Ishikawa (cell line): ENCODE data around the gene RALGAPA2.

ENCODE experiments used
- CEBPB ChIP-seq: IDR thresholded peaks from 2 replicates; pipeline ENCODE4 v1.6.1; 2012
- CREB1 ChIP-seq: IDR thresholded peaks from 2 replicates; pipeline ENCODE4 v1.6.1; 2012; ENCODE audit warnings: low read depth
- EGR1 ChIP-seq: IDR thresholded peaks from 2 replicates; pipeline ENCODE4 v1.6.1; 2012
- EP300 ChIP-seq: IDR thresholded peaks from 2 replicates; pipeline ENCODE4 v1.6.1; 2012; ENCODE audit warnings: borderline replicate concordance
- FOXM1 ChIP-seq: IDR thresholded peaks from 2 replicates; pipeline ENCODE4 v1.6.1; 2012; ENCODE audit warnings: low read depth, borderline replicate concordance
- MAX ChIP-seq: IDR thresholded peaks from 2 replicates; pipeline ENCODE4 v1.6.1; 2012
- NFIC ChIP-seq: IDR thresholded peaks from 2 replicates; pipeline ENCODE4 v1.6.1; 2012
- RAD21 ChIP-seq: IDR thresholded peaks from 2 replicates; pipeline ENCODE4 v1.6.1; 2012; ENCODE audit warnings: low read depth
- REST ChIP-seq: IDR thresholded peaks from 2 replicates; pipeline ENCODE4 v1.6.1; 2012; ENCODE audit warnings: low read depth, mild to moderate bottlenecking
- TAF1 ChIP-seq: IDR thresholded peaks from 2 replicates; pipeline ENCODE4 v1.6.1; 2012; ENCODE audit warnings: low read depth, mild to moderate bottlenecking
- TCF12 ChIP-seq: IDR thresholded peaks from 2 replicates; pipeline ENCODE4 v1.6.1; 2012; ENCODE audit warnings: low read depth
- TEAD4 ChIP-seq: IDR thresholded peaks from 2 replicates; pipeline ENCODE4 v1.6.1; 2012
- USF1 ChIP-seq: IDR thresholded peaks from 2 replicates; pipeline ENCODE4 v1.6.1; 2012
- YY1 ChIP-seq: IDR thresholded peaks from 2 replicates; pipeline ENCODE4 v1.6.1; 2012; ENCODE audit warnings: low read depth
- ZBTB7A ChIP-seq: IDR thresholded peaks from 2 replicates; pipeline ENCODE4 v1.6.1; 2012; ENCODE audit warnings: low read depth

RALGAPA2 gene

GRCh38 chr20:20729563-20729962, 17.1 kb upstream of the RALGAPA2 start:
- TF ChIP-seq TCF12 (no peak), USF1 (no peak), REST (no peak), ZBTB7A (no peak), MAX (no peak), TAF1 (no peak), FOXM1 (no peak), YY1 (no peak), NFIC (no peak)

- TF ChIP-seq REST (no peak), EP300 (no peak), RAD21 (no peak), USF1 (no peak), CEBPB (no peak), TCF12 (no peak), ZBTB7A (no peak), NFIC (no peak), FOXM1 (no peak), TEAD4 (no peak), MAX (no peak), YY1 (no peak), CREB1 (no peak), TAF1 (no peak)
These were observed 9.0 kb upstream of the RALGAPA2 start for GRCh38 chr20:20721489-20721888.

GRCh38 chr20:20720158-20720557, 7.7 kb upstream of the RALGAPA2 start:
- TF ChIP-seq EGR1, result no peak
- no peak for TF ChIP-seq USF1
- no peak for TF ChIP-seq CREB1
- TF ChIP-seq TCF12, result no peak
- no peak for TF ChIP-seq TAF1
- TF ChIP-seq TEAD4, result no peak
- no peak for TF ChIP-seq FOXM1
- no peak for TF ChIP-seq REST
- TF ChIP-seq EP300, result no peak
- no peak for TF ChIP-seq ZBTB7A
- TF ChIP-seq MAX, result no peak
- TF ChIP-seq CEBPB, result no peak
- no peak for TF ChIP-seq NFIC
- TF ChIP-seq RAD21, result no peak
- no peak for TF ChIP-seq YY1

GRCh38 chr20:20719411-20719810, 7.0 kb upstream of the RALGAPA2 start:
- TF ChIP-seq REST, result no peak
- TF ChIP-seq USF1, result no peak
- no peak for TF ChIP-seq EP300
- TF ChIP-seq ZBTB7A, result no peak
- TF ChIP-seq TAF1, result no peak
- TF ChIP-seq EGR1, result no peak
- TF ChIP-seq FOXM1, result no peak
- no peak for TF ChIP-seq TEAD4
- TF ChIP-seq RAD21, result no peak
- TF ChIP-seq YY1, result no peak
- no peak for TF ChIP-seq MAX
- TF ChIP-seq TCF12, result no peak
- TF ChIP-seq NFIC, result no peak
- TF ChIP-seq CEBPB, result no peak
- TF ChIP-seq CREB1, result no peak
